ENCODE data around the gene TMOD1. TPM values are rescaled to one million over a fixed set of nuclear protein-coding genes. Genes with fewer than 3 reads are reported as not detected.

Gene TMOD1
- total and polyA plus RNA-seq, 10 of the 15 experiments (the other 5 are each of a cell fraction or from before 2014, with no cell fraction given): 4.0 to 44.1 (median 15.4) TPM

GRCh38 chr9:97559111-97559514 lies 57.6 kb downstream of the TMOD1 start:
- ATAC-seq (peak; percentile 90), DNase-seq (ENCODE audit: low read depth, low spot score) (peak; percentile 85)
- peak; percentile 26; the same call in 1 of the 2 replicates for TF ChIP-seq DPF2 (IDR thresholded peaks at IDR 0.05)
- no peak for TF ChIP-seq MYC (IDR thresholded peaks at IDR 0.05; ENCODE audit: insufficient read depth, insufficient read length, insufficient replicate concordance, low read length, severe bottlenecking)
- TF ChIP-seq BACH1 (IDR thresholded peaks at IDR 0.05; ENCODE audit: borderline replicate concordance): peak; percentile 83; the same call in 1 of the 2 replicates
- TF ChIP-seq ETV6 (conservative IDR thresholded peaks at IDR 0.05 in 1 of 2, IDR thresholded peaks at IDR 0.05 in 1 of 2; ENCODE audit: borderline replicate concordance in 1 of 2, low read depth in 1 of 2): peak in 1 of 2 experiments; percentile 18; a peak in 1 of 4 replicates
- TF ChIP-seq RELA (IDR thresholded peaks at IDR 0.05; ENCODE audit: borderline replicate concordance, partially characterized antibody): no peak
- no peak for TF ChIP-seq PAX8 (IDR thresholded peaks at IDR 0.05)
- TF ChIP-seq RFX5 (IDR thresholded peaks at IDR 0.05; ENCODE audit: low read depth, low read length): no peak
- 0 out of 2 replicates have a peak, but pooled peaks have one; percentile 19 for TF ChIP-seq RCOR1 (conservative IDR thresholded peaks at IDR 0.05; ENCODE audit: low read depth, low read length)
- TF ChIP-seq CTCF (IDR thresholded peaks at IDR 0.05 in 2 of 3, conservative IDR thresholded peaks at IDR 0.05 in 1 of 3; ENCODE audit: control insufficient read depth in 2 of 3, extremely low read depth in 1 of 3, insufficient read depth in 1 of 3, low read depth in 3 of 3, low read length in 3 of 3): no peak
- no peak for TF ChIP-seq SRF (IDR thresholded peaks at IDR 0.05; ENCODE audit: low read depth in 2 of 2, low read length in 2 of 2)
- TF ChIP-seq CEBPB (IDR thresholded peaks at IDR 0.05; ENCODE audit: borderline replicate concordance in 1 of 2, low read depth in 2 of 2, low read length in 2 of 2): no peak
- TF ChIP-seq ATF3 (IDR thresholded peaks at IDR 0.05; ENCODE audit: borderline replicate concordance, extremely low read depth, low read depth, low read length): no peak
- TF ChIP-seq YBX1 (IDR thresholded peaks at IDR 0.05): no peak
- TF ChIP-seq ZNF274 (IDR thresholded peaks at IDR 0.05; ENCODE audit: insufficient read depth, insufficient read length): no peak
- no peak for TF ChIP-seq SPI1 (IDR thresholded peaks at IDR 0.05; ENCODE audit: borderline replicate concordance, insufficient read depth, low read depth, low read length)
- TF ChIP-seq RAD51 (IDR thresholded peaks at IDR 0.05): peak; percentile 52; the same call in 1 of the 2 replicates
- TF ChIP-seq NR2F1 (conservative IDR thresholded peaks at IDR 0.05): 0 out of 2 replicates have a peak, but pooled peaks have one; percentile 6
- TF ChIP-seq SP1 (IDR thresholded peaks at IDR 0.05; ENCODE audit: low read depth, low read length): no peak
- 0 out of 2 replicates have a peak, but pooled peaks have one; percentile 38 for TF ChIP-seq POLR2A (IDR thresholded peaks at IDR 0.05; ENCODE audit: low read depth, low read length)
- peak; percentile 53; the same call in 1 of the 2 replicates for TF ChIP-seq SREBF1 (IDR thresholded peaks at IDR 0.05; ENCODE audit: low read length)
- TF ChIP-seq EP300 (IDR thresholded peaks at IDR 0.05; ENCODE audit: borderline replicate concordance in 1 of 2, control insufficient read depth in 1 of 2, low read depth in 2 of 2, low read length in 2 of 2): peak in 1 of 2 experiments; percentile 37; a peak in 1 of 4 replicates

More at GRCh38 chr9:97559111-97559514, 57.6 kb downstream of the TMOD1 start:
- WGBS (ENCODE audit: insufficient coverage, insufficient replicate concordance, low lambda C conversion rate, missing lambda C conversion rate): 7% methylated on average over 10 of the region's 10 CpGs
- Histone ChIP-seq H3K4me2 (ENCODE audit: control insufficient read depth, insufficient read depth) (peak overlapping the region; percentile 99), H3K79me2 (ENCODE audit: control insufficient read depth, insufficient read depth, low read length) (no peaks in the 10 kb centered on the region; the same call in 1 of the 2 replicates), H3K27ac (ENCODE audit: control insufficient read depth, insufficient read depth) (peak overlapping the region; percentile 91), H3K27me3 (replicated peaks in 1 of 2; ENCODE audit: control insufficient read depth in 2 of 2, insufficient read depth in 2 of 2, low read length in 1 of 2) (no peaks in the 10 kb centered on the region), H3K9ac (ENCODE audit: control insufficient read depth, insufficient read depth, low read length) (peak overlapping the region; percentile 62), H3K9me3 (replicated peaks; ENCODE audit: control insufficient read depth, insufficient read depth, low read length) (no peaks in the 10 kb centered on the region), H3K4me3 (peak overlapping the region; percentile 48; the same call in 1 of the 2 replicates), H4K20me1 (ENCODE audit: control insufficient read depth, insufficient read depth) (no peaks in the 10 kb centered on the region), H2AFZ (ENCODE audit: control insufficient read depth, low read depth, low read length) (peak overlapping the region; percentile 22), H3K4me1 (ENCODE audit: control insufficient read depth, insufficient read depth, low read length) (peaks cover 35% of the 10 kb centered on the region), H3K36me3 (ENCODE audit: control insufficient read depth in 2 of 2, insufficient read depth in 2 of 2, low read length in 1 of 2) (peaks cover 0 to 1% of the 10 kb centered on the region in 2 experiments; a peak in 3 of 4 replicates)
- ChIA-PET RAD21 (ENCODE audit: unreplicated experiment) (interaction anchor here (0.7 to 3.7 kb wide), 8 partner anchors 30 to 153 kb away, joined by 3 to 51 read pairs (median 15); partner anchors contain the start of gene TMOD1), CTCF (interaction anchor here (0.8 to 5.5 kb wide), 12 partner anchors 10 to 146 kb away, joined by 3 to 40 read pairs (median 6); partner anchors contain the start of genes NCBP1, TMOD1 and TSTD2), SMC1A (ENCODE audit: uncharacterized antibody, unreplicated experiment) (interaction anchor here (0.7 to 6.0 kb wide), 12 partner anchors 11 to 405 kb away, joined by 3 to 80 read pairs (median 8); partner anchors contain the start of gene TMOD1), POLR2A (interaction anchor here (0.7 to 4.2 kb wide), 6 partner anchors 11 to 90 kb away, joined by 3 to 30 read pairs (median 6); partner anchors contain the start of genes NCBP1 and TMOD1)
- intact Hi-C loops (cut with micrococcal nuclease; ENCODE audit: unreplicated experiment) (loop anchor here (1.0 to 2.0 kb wide), 3 partner anchors 30 to 56 kb away; no protein-coding TSS in a partner anchor), in situ Hi-C loops (cut with MboI) (no loop called here)
- TSS peak; percentile 37 for BruUV-seq (replicated peaks)
- peak; percentile 96 for FAIRE-seq
